AG04449 (cell line): ENCODE data around the gene PTTG1IP.

Experiments used
- CTCF ChIA-PET: fragments of 350-600 bp; formaldehyde crosslinking; extraction: SDS; loops from one replicate; lab custom pipeline; 2021; ENCODE audit warnings: antibody characterized with exemption; lab: Yijun Ruan, JAX
- POLR2A ChIA-PET: fragments of 400-600, 350-600 bp; formaldehyde crosslinking; extraction: SDS; loops from one replicate; lab custom pipeline; 2020; ENCODE audit warnings: antibody characterized with exemption, inconsistent platforms; lab: Yijun Ruan, JAX
- DNase-seq: peaks from one replicate; pipeline ENCODE4 v3.0.0-alpha.2; 2010; ENCODE audit warnings: low read depth, low spot score
- H3K4me3 ChIP-seq: 2 replicates; pipeline ENCODE4 v1.5.1; 2011; ENCODE audit warnings: low read depth, mild to moderate bottlenecking, control low read depth, low read length
- TF ChIP-seq, protein P1 (sequence below): IDR thresholded peaks from one replicate; pipeline ENCODE4 v1.5.1; 2011; ENCODE audit warnings: mild to moderate bottlenecking, moderate library complexity, low read length, control low read depth, inconsistent platforms; ENCODE audit not compliant: insufficient read depth; ENCODE audit errors: missing control alignments

Gene PTTG1IP

DNA sequence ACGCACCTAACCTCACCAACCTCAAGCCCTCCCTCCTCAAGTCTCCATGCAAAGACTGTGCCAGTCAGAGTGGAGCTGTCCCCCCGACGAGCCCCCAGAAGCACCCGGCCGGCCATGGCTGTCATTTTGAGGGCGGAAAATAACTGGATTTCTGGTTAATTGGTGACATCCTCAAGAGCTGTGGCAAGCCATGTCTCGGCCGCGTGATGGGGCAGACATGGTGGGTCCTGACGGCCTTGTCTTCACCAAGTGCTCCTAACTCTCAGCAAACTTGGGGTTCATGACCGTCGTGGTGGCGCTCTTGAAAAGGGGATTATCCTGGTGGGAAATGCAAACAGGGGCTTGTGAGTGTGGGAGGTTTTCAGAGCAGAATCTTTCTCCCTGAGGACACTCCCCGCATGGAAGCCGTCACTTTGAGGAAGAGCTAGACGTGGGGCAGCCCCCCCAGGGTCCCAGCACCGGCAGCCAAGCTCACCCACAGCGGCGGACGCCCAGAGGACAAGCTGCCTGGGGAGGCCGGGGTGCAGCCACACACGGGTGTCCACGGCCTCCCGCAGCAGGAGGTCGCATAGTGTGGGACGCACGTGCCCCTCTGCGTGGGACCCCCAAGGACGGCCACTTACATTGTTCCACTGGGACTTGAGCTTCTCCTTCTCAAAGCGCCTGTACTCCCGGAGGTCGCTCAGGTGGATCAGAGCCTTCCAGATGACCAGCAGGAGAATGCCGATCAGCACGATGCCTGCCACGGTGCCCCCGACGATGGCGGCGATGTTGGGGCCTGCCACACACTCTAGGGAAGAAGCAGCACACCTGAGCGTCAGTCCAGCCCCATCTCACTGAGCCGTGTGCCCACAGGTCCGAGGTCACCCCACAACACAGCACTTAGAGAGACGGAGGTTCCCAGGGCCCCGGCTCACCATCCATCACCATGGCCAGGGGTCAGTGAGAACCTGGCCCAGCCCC is 12.9 kb upstream of the PTTG1IP start:
- no peak overlapping the region for H3K4me3 ChIP-seq
- CTCF ChIA-PET, result interaction anchor here (1.2 kb wide), 1 partner anchor 252 kb away, joined by 4 read pairs; no protein-coding TSS in a partner anchor
- no peak for DNase-seq
- TF ChIP-seq, protein P1, sequence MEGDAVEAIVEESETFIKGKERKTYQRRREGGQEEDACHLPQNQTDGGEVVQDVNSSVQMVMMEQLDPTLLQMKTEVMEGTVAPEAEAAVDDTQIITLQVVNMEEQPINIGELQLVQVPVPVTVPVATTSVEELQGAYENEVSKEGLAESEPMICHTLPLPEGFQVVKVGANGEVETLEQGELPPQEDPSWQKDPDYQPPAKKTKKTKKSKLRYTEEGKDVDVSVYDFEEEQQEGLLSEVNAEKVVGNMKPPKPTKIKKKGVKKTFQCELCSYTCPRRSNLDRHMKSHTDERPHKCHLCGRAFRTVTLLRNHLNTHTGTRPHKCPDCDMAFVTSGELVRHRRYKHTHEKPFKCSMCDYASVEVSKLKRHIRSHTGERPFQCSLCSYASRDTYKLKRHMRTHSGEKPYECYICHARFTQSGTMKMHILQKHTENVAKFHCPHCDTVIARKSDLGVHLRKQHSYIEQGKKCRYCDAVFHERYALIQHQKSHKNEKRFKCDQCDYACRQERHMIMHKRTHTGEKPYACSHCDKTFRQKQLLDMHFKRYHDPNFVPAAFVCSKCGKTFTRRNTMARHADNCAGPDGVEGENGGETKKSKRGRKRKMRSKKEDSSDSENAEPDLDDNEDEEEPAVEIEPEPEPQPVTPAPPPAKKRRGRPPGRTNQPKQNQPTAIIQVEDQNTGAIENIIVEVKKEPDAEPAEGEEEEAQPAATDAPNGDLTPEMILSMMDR, result no peak
- POLR2A ChIA-PET, result no interaction called here

GRCh38 chr21:44885615-44886014 is 12.1 kb upstream of the PTTG1IP start:
- POLR2A ChIA-PET, result no interaction called here
- CTCF ChIA-PET, result no interaction called here
- TF ChIP-seq, protein P1, result no peak
- DNase-seq, result no peak
- no peak overlapping the region for H3K4me3 ChIP-seq

- TF ChIP-seq, protein P1, result no peak
- ChIA-PET CTCF (interaction anchor here (1.4 to 5.4 kb wide), 3 partner anchors 10 to 254 kb away, joined by 5 to 58 read pairs (median 8); no protein-coding TSS in a partner anchor), POLR2A (no interaction called here)
- no peak overlapping the region for H3K4me3 ChIP-seq
- no peak for DNase-seq
Measured at GRCh38 chr21:44884097-44884496, 10.6 kb upstream of the PTTG1IP start.

DNA sequence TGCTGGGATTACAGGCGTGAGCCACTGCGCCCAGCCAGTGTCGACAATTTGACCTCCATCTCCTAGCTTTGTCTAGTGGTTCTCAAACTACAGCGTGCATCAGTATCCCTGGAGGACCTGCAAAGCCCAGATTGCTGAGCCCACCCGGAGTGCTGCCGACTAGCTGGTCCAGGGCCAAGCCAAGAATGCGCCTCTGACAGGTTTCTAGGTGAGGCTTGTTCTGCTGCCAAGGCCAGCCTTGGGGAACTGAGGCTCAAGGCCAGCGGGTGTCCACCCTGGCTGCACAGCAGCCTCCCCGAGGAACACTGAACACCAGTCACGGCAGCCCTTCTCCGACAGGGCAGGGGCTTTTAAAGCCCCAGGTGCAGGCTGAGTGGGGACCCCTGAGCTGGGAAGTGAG is 9.8 kb upstream of the PTTG1IP start:
- TF ChIP-seq, protein P1, result no peak
- no peak for DNase-seq
- ChIA-PET POLR2A (no interaction called here), CTCF (interaction anchor here (0.7 to 5.4 kb wide), 4 partner anchors 11 to 258 kb away, joined by 3 to 58 read pairs (median 6); no protein-coding TSS in a partner anchor)
- H3K4me3 ChIP-seq, result no peak overlapping the region

DNA sequence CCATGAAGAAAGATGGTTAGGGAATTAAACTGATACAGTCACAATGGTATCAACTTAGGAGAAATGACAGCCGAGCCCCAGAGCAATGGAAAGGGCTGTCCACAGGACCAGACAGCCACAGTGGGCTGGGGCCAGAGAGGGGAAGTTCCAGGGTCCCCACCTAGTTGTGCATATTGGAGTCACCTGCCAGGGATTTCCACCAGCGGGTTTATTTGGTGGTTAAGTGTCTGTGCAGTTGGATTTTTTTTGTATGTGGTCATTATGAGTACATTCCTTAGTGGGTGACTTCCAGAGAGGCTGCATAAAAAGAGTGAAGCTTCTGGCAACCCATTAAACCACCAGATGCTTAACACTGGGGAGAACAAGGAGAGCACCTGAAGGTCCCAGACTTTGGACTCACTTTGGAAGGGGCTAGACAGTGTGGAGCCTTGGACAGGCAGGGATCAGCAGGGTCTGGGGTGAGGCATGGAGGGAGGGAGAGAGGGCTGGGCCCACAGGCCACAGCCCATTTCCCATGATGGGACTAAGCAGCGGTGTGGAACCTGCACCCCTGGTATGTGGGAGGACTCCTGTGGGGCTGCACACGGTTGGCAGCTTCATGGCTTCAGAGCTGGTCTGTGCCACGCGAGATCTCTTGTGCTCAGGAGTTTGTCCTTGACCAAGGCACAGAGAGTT is 7.8 kb upstream of the PTTG1IP start:
- DNase-seq, result no peak
- no peak overlapping the region for H3K4me3 ChIP-seq
- ChIA-PET CTCF (interaction anchor here (1.1 to 5.4 kb wide), 5 partner anchors 13 to 255 kb away, joined by 3 to 58 read pairs (median 5); no protein-coding TSS in a partner anchor), POLR2A (interaction anchor here (1.7 kb wide), 1 partner anchor 12 kb away, joined by 5 read pairs; no protein-coding TSS in a partner anchor)
- TF ChIP-seq, protein P1, result no peak
